Hepatocyte (in vitro differentiated cells): ENCODE results near the gene ANKS6.

ENCODE experiments used
- EZH2 ChIP-seq: fragments of 200-600 bp; sonication (generic); IDR thresholded peaks from 2 replicates; pipeline ENCODE4 v1.6.1; 2016; ENCODE audit warnings: antibody characterized with exemption, mild to moderate bottlenecking, borderline replicate concordance
- TF ChIP-seq, protein P1 (sequence below): fragments of 200-600 bp; sonication (generic); IDR thresholded peaks from 2 replicates; pipeline ENCODE4 v1.5.1; 2016; ENCODE audit warnings: antibody characterized with exemption, mild to moderate bottlenecking; ENCODE audit not compliant: poor library complexity

- TF ChIP-seq, protein P1, sequence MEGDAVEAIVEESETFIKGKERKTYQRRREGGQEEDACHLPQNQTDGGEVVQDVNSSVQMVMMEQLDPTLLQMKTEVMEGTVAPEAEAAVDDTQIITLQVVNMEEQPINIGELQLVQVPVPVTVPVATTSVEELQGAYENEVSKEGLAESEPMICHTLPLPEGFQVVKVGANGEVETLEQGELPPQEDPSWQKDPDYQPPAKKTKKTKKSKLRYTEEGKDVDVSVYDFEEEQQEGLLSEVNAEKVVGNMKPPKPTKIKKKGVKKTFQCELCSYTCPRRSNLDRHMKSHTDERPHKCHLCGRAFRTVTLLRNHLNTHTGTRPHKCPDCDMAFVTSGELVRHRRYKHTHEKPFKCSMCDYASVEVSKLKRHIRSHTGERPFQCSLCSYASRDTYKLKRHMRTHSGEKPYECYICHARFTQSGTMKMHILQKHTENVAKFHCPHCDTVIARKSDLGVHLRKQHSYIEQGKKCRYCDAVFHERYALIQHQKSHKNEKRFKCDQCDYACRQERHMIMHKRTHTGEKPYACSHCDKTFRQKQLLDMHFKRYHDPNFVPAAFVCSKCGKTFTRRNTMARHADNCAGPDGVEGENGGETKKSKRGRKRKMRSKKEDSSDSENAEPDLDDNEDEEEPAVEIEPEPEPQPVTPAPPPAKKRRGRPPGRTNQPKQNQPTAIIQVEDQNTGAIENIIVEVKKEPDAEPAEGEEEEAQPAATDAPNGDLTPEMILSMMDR = no peak
- no peak for TF ChIP-seq EZH2
Observed at GRCh38 chr9:98721643-98722042, 74.7 kb downstream of the ANKS6 start.
